K562 (cell line): ENCODE measurements around the gene OTULIN. TPM values are rescaled to one million over a fixed set of nuclear protein-coding genes. Genes with fewer than 3 reads are reported as not detected.

ENCODE experiments used
- ARHGAP35 ChIP-seq: fragments of 450-650 bp; IDR thresholded peaks from 2 replicates; pipeline ENCODE4 v1.6.1; 2018; ENCODE audit not compliant: partially characterized antibody
- MAZ ChIP-seq, 2 experiments: fragments of 450-650 bp in 1 of 2; sonication (generic) in 1 of 2; formaldehyde crosslinking; IDR thresholded peaks in 1 of 2; conservative IDR thresholded peaks in 1 of 2; 2 replicates each; pipeline versions ENCODE4 v1.4.0 to v1.5.0; 2020; ENCODE audit warnings: mild to moderate bottlenecking in 1 of 2, missing genetic modification reagents in 1 of 2
- MIER1 ChIP-seq: fragments of 450-650 bp; IDR thresholded peaks from 2 replicates; pipeline ENCODE4 v1.6.1; 2016; ENCODE audit warnings: antibody characterized with exemption, mild to moderate bottlenecking, low read depth
- PRMT5 ChIP-seq: sonication (generic); formaldehyde crosslinking; IDR thresholded peaks from 2 replicates; pipeline ENCODE4 v1.5.0; 2020; ENCODE audit warnings: missing genetic modification reagents
- TAF15 ChIP-seq: fragments of 200-400 bp; formaldehyde crosslinking; IDR thresholded peaks from 2 replicates; pipeline ENCODE4 v1.6.1; 2017; ENCODE audit warnings: mild to moderate bottlenecking, low read depth, low read length, moderate library complexity
- THAP7 ChIP-seq: fragments of 250-450 bp; sonication (Bioruptor Pico); IDR thresholded peaks from 2 replicates; pipeline ENCODE4 v1.5.0; 2021
- ZMIZ1 ChIP-seq, 2 experiments: fragments of 150-350 bp in 1 of 2; IDR thresholded peaks; 2 replicates each; pipeline ENCODE4 v1.6.1; 2012 to 2016; ENCODE audit warnings: low read depth in 2 of 2, low read length in 2 of 2, mild to moderate bottlenecking in 1 of 2, moderate library complexity in 1 of 2
- ZNF212 ChIP-seq: fragments of 450-650 bp; formaldehyde crosslinking; IDR thresholded peaks from 2 replicates; pipeline ENCODE4 v1.4.0; 2020; ENCODE audit warnings: mild to moderate bottlenecking
- ZNF318 ChIP-seq, 2 experiments: fragments of 450-650 bp; IDR thresholded peaks; 2 replicates each; pipeline ENCODE4 v1.6.1; 2016; ENCODE audit warnings: mild to moderate bottlenecking in 2 of 2, borderline replicate concordance in 1 of 2, low read depth in 1 of 2, moderate library complexity in 1 of 2
- polyA plus RNA-seq, 8 experiments: library from polyadenylated mRNA; depleted of rRNA in 4 of 8; stranded (reverse) in 5 of 8; unstranded in 3 of 8; fragments of >200 nt; fragmentation: Nextera tagmentation in 2 of 8; fragmentation: Illumina TruSeq in 1 of 8; extraction: Ambion mirVana in 2 of 8; extraction: Trizol in 1 of 8; gene quantifications; 2 replicates each; pipeline versions ENCODE4 v1.2.1 to v1.2.3, GENCODE V29; 2011 to 2014; ENCODE audit warnings: inconsistent platforms in 1 of 8, missing spikeins in 1 of 8
- total RNA-seq, 7 experiments: library from RNA; depleted of rRNA in 6 of 7; stranded (reverse); fragments of >200 nt in 6 of 7; fragmentation: Illumina TruSeq in 2 of 7; extraction: Trizol in 2 of 7; gene quantifications; 2 replicates each; pipeline versions ENCODE4 v1.2.1 to v1.2.3, GENCODE V29; 2011 to 2021; ENCODE audit warnings: low replicate concordance in 1 of 7
- TF ChIP-seq, protein P1 (sequence below): fragments of 450-650 bp; IDR thresholded peaks from 2 replicates; pipeline ENCODE4 v1.6.1; 2017; ENCODE audit warnings: antibody characterized with exemption, mild to moderate bottlenecking

Gene OTULIN
- total and polyA plus RNA-seq, 9 of the 15 experiments (the other 6 are each of a cell fraction or from before 2014, with no cell fraction given): 3.3 to 33.6 (median 20.1) TPM

DNA sequence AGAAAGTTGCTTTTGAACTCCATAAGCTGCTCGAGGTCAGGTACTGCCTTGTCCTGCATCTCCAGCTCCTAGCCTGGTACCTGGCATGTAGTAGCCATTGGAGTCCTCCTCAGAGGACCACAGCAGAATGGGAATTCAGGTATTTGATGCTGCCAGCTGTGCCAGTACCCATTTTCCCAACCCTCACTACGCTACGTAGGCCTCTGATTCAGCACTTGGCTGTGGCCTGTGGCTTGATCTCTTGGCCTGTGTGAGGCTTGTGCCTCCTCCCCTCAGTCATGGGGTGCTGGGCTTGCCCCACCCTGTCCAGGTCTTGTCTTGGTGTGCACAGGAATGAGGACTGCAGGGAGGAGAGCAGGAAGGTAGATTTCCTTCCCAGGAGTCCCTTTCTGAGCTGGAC lies 11.8 kb downstream of the OTULIN start (continued):
- TF ChIP-seq ZMIZ1 (IDR thresholded peaks at IDR 0.05; ENCODE audit: low read depth in 2 of 2, low read length in 2 of 2) (0 out of 4 replicates have a peak, but pooled peaks of 1 of the 2 experiments have one; percentile 39), THAP7 (CRISPR knock-in tag) (no peak), ZNF318 (IDR thresholded peaks at IDR 0.05; ENCODE audit: borderline replicate concordance in 1 of 2, low read depth in 1 of 2) (no peak), ZNF212 (no peak), ARHGAP35 (no peak), MIER1 (no peak), PRMT5 (CRISPR knock-in tag) (no peak), MAZ (CRISPR knock-in tag; conservative IDR thresholded peaks at IDR 0.05 in 1 of 2, IDR thresholded peaks at IDR 0.05 in 1 of 2) (peak; percentile 55 to 63; a peak in 3 of 4 replicates), TAF15 (no peak)
- TF ChIP-seq, protein P1, sequence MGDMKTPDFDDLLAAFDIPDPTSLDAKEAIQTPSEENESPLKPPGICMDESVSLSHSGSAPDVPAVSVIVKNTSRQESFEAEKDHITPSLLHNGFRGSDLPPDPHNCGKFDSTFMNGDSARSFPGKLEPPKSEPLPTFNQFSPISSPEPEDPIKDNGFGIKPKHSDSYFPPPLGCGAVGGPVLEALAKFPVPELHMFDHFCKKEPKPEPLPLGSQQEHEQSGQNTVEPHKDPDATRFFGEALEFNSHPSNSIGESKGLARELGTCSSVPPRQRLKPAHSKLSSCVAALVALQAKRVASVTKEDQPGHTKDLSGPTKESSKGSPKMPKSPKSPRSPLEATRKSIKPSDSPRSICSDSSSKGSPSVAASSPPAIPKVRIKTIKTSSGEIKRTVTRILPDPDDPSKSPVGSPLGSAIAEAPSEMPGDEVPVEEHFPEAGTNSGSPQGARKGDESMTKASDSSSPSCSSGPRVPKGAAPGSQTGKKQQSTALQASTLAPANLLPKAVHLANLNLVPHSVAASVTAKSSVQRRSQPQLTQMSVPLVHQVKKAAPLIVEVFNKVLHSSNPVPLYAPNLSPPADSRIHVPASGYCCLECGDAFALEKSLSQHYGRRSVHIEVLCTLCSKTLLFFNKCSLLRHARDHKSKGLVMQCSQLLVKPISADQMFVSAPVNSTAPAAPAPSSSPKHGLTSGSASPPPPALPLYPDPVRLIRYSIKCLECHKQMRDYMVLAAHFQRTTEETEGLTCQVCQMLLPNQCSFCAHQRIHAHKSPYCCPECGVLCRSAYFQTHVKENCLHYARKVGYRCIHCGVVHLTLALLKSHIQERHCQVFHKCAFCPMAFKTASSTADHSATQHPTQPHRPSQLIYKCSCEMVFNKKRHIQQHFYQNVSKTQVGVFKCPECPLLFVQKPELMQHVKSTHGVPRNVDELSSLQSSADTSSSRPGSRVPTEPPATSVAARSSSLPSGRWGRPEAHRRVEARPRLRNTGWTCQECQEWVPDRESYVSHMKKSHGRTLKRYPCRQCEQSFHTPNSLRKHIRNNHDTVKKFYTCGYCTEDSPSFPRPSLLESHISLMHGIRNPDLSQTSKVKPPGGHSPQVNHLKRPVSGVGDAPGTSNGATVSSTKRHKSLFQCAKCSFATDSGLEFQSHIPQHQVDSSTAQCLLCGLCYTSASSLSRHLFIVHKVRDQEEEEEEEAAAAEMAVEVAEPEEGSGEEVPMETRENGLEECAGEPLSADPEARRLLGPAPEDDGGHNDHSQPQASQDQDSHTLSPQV: no peak; the same call in 1 of the 2 replicates
